SK-N-SH (cell line): ENCODE results near the gene MDK. TPM values are rescaled to one million over a fixed set of nuclear protein-coding genes. Genes with fewer than 3 reads are reported as not detected.

Experiments
- CTCF ChIA-PET: fragments of 300-600, 350-600 bp; formaldehyde crosslinking; extraction: SDS; loops from one replicate; lab custom pipeline; 2021; lab: Yijun Ruan, JAX
- POLR2A ChIA-PET: fragments of 350-600 bp; sonication (Branson Sonifier 250); formaldehyde crosslinking; extraction: SDS; loops from one replicate; lab custom pipeline; 2020; ENCODE audit warnings: antibody characterized with exemption, inconsistent platforms; lab: Yijun Ruan, JAX
- DNase-seq: peaks from one replicate; pipeline ENCODE4 v3.0.0; 2012
- H2AFZ ChIP-seq: fragments of 200-600 bp; sonication (generic); 2 replicates; pipeline ENCODE4 v1.8.1; 2016; ENCODE audit warnings: antibody characterized with exemption, mild to moderate bottlenecking, low read depth
- H3F3A ChIP-seq: fragments of 200-600 bp; sonication (generic); replicated peaks from 2 replicates; pipeline ENCODE3; 2016; ENCODE audit warnings: antibody characterized with exemption, mild to moderate bottlenecking; ENCODE audit not compliant: insufficient read depth
- H3K27ac ChIP-seq, 2 experiments: fragments of 200-500 bp in 1 of 2; fragments of 200-600 bp in 1 of 2; sonication (Bioruptor generic) in 1 of 2; sonication (generic), shearing (Covaris generic) in 1 of 2; 2 replicates each; pipeline versions ENCODE4 v1.5.1 to v1.6.1; 2014 to 2016; ENCODE audit warnings: low read depth in 2 of 2, inconsistent platforms in 1 of 2, low read length in 1 of 2, mild to moderate bottlenecking in 1 of 2, mixed read lengths in 1 of 2
- H3K27me3 ChIP-seq: fragments of 200-600 bp; sonication (generic), shearing (Covaris generic); 2 replicates; pipeline ENCODE4 v1.6.1; 2016; ENCODE audit warnings: mixed run types; ENCODE audit not compliant: insufficient read depth
- H3K36me3 ChIP-seq, 2 experiments: fragments of 200-500 bp in 1 of 2; fragments of 200-600 bp in 1 of 2; sonication (Bioruptor generic) in 1 of 2; sonication (generic) in 1 of 2; replicated peaks in 1 of 2; 2 replicates each; pipeline versions ENCODE3 to v1.5.1; 2014 to 2016; ENCODE audit warnings: low read length in 1 of 2, mild to moderate bottlenecking in 1 of 2; ENCODE audit not compliant: insufficient read depth in 2 of 2, control insufficient read depth in 1 of 2
- H3K4me1 ChIP-seq, 2 experiments: fragments of 200-500 bp in 1 of 2; fragments of 200-600 bp in 1 of 2; sonication (Bioruptor generic) in 1 of 2; sonication (generic), shearing (Covaris generic) in 1 of 2; 2 replicates each; pipeline versions ENCODE4 v1.5.1 to v1.6.1; 2014 to 2016; ENCODE audit warnings: low read depth in 1 of 2, low read length in 1 of 2, mixed run types in 1 of 2; ENCODE audit not compliant: insufficient read depth in 2 of 2, control insufficient read depth in 1 of 2
- H3K4me2 ChIP-seq: fragments of 200-600 bp; sonication (generic), shearing (Covaris generic); 2 replicates; pipeline ENCODE4 v1.6.1; 2017; ENCODE audit warnings: mixed run types
- H3K4me3 ChIP-seq, 2 experiments: fragments of 200-500 bp in 1 of 2; fragments of 200-600 bp in 1 of 2; sonication (Bioruptor generic) in 1 of 2; sonication (generic), shearing (Covaris generic) in 1 of 2; 2 replicates each; pipeline versions ENCODE4 v1.5.1 to v1.8.1; 2014 to 2016; ENCODE audit warnings: low read depth in 2 of 2, inconsistent platforms in 1 of 2, low read length in 1 of 2, mild to moderate bottlenecking in 1 of 2, mixed read lengths in 1 of 2, moderate library complexity in 1 of 2
- H3K79me2 ChIP-seq: fragments of 200-600 bp; sonication (generic); 2 replicates; pipeline ENCODE4 v1.8.1; 2017; ENCODE audit warnings: mild to moderate bottlenecking; ENCODE audit not compliant: insufficient read depth
- H3K9ac ChIP-seq: fragments of 200-600 bp; sonication (generic); 2 replicates; pipeline ENCODE4 v1.6.1; 2017; ENCODE audit warnings: mixed run types
- H3K9me2 ChIP-seq: fragments of 200-600 bp; sonication (generic); 2 replicates; pipeline ENCODE4 v1.6.1; 2017; ENCODE audit warnings: mixed run types
- H3K9me3 ChIP-seq: fragments of 200-600 bp; sonication (generic); 2 replicates; pipeline ENCODE4 v1.6.1; 2017; ENCODE audit warnings: mixed run types, mild to moderate bottlenecking, moderate library complexity
- H4K20me1 ChIP-seq: fragments of 200-600 bp; sonication (generic); 2 replicates; pipeline ENCODE4 v1.6.1; 2017; ENCODE audit warnings: mild to moderate bottlenecking, mixed run types; ENCODE audit not compliant: insufficient read depth
- CHD2 ChIP-seq: fragments of 150-350 bp; IDR thresholded peaks from 2 replicates; pipeline ENCODE4 v1.6.1; 2018; ENCODE audit warnings: low read length; ENCODE audit not compliant: partially characterized antibody
- FOSL2 ChIP-seq: IDR thresholded peaks from 2 replicates; pipeline ENCODE4 v1.4.0; 2012; ENCODE audit warnings: low read depth, mild to moderate bottlenecking, moderate library complexity, borderline replicate concordance
- FOXJ3 ChIP-seq: sonication (generic); formaldehyde crosslinking; IDR thresholded peaks from 2 replicates; pipeline ENCODE4 v1.5.1; 2020; ENCODE audit warnings: mild to moderate bottlenecking, missing genetic modification reagents
- GATA2 ChIP-seq: sonication (generic); formaldehyde crosslinking; IDR thresholded peaks from 2 replicates; pipeline ENCODE4 v1.5.0; 2020; ENCODE audit warnings: mild to moderate bottlenecking, missing genetic modification reagents
- IRF3 ChIP-seq: fragments of 150-350 bp; IDR thresholded peaks from 2 replicates; pipeline ENCODE4 v1.6.1; 2016; ENCODE audit warnings: mild to moderate bottlenecking, low read depth, low read length
- MAX ChIP-seq: IDR thresholded peaks from 2 replicates; pipeline ENCODE4 v1.4.0; 2012; ENCODE audit warnings: low read depth
- MXI1 ChIP-seq: IDR thresholded peaks from 2 replicates; pipeline ENCODE4 v1.6.1; 2012; ENCODE audit warnings: mild to moderate bottlenecking, low read depth, low read length, improper control_type of control experiment
- RAD21 ChIP-seq: IDR thresholded peaks from 2 replicates; pipeline ENCODE4 v1.6.1; 2012; ENCODE audit warnings: mild to moderate bottlenecking, low read length
- RCOR1 ChIP-seq: fragments of 150-350 bp; IDR thresholded peaks from 2 replicates; pipeline ENCODE4 v1.6.1; 2017; ENCODE audit warnings: antibody characterized with exemption, low read length
- RXRA ChIP-seq: IDR thresholded peaks from 2 replicates; pipeline ENCODE4 v1.4.0; 2012; ENCODE audit warnings: low read depth, mild to moderate bottlenecking, borderline replicate concordance
- SIN3A ChIP-seq: IDR thresholded peaks from 2 replicates; pipeline ENCODE4 v1.6.1; 2012; ENCODE audit warnings: low read depth, mild to moderate bottlenecking, low read length, moderate library complexity, borderline replicate concordance
- TAF1 ChIP-seq: IDR thresholded peaks from 2 replicates; pipeline ENCODE4 v1.6.1; 2012; ENCODE audit warnings: low read depth, mild to moderate bottlenecking, low read length, moderate library complexity, borderline replicate concordance
- TCF12 ChIP-seq: IDR thresholded peaks from 2 replicates; pipeline ENCODE4 v1.4.0; 2012
- TEAD4 ChIP-seq: IDR thresholded peaks from 2 replicates; pipeline ENCODE4 v1.4.0; 2012; ENCODE audit warnings: mild to moderate bottlenecking, borderline replicate concordance; ENCODE audit not compliant: insufficient read depth
- USF2 ChIP-seq: fragments of 150-350 bp; IDR thresholded peaks from 2 replicates; pipeline ENCODE4 v1.6.1; 2017; ENCODE audit warnings: antibody characterized with exemption, low read length, low read depth, borderline replicate concordance
- ZBTB33 ChIP-seq: IDR thresholded peaks from 2 replicates; pipeline ENCODE4 v1.4.0; 2012; ENCODE audit warnings: low read depth, borderline replicate concordance
- WGBS: methylation state at CpG from one replicate; pipeline ENCODE4 v1.1.6; 2017; ENCODE audit warnings: low lambda C conversion rate; 5-methylcytosine and 5-hydroxymethylcytosine counted together
- polyA plus RNA-seq, 3 experiments: library from polyadenylated mRNA; depleted of rRNA; stranded (reverse); fragments of >200 nt; gene quantifications; 2 replicates each; pipeline ENCODE4 v1.2.3, GENCODE V29; 2012

Gene MDK
- polyA plus RNA-seq, 1 of the 3 experiments (the other 2 are of a cell fraction): 2,395 TPM

GRCh38 chr11:46343520-46343919 is 37.9 kb upstream of the MDK start:
- Histone ChIP-seq H3K79me2 (peaks cover 10% of the 10 kb centered on the region; the same call in 1 of the 2 replicates), H4K20me1 (peaks cover 3% of the 10 kb centered on the region; the same call in 1 of the 2 replicates), H3K4me3 (no peak overlapping the region), H3K4me2 (no peak overlapping the region), H3K9me2 (no peaks in the 10 kb centered on the region), H3K36me3 (no peaks in the 10 kb centered on the region), H2AFZ (no peak overlapping the region), H3K9ac (no peak overlapping the region), H3K4me1 (peaks cover 14 to 20% of the 10 kb centered on the region in 2 experiments; a peak in 3 of 4 replicates), H3K27me3 (no peaks in the 10 kb centered on the region), H3K27ac (no peak overlapping the region), H3K9me3 (no peaks in the 10 kb centered on the region), H3F3A (no peaks in the 10 kb centered on the region)
- TF ChIP-seq FOSL2: no peak
- TF ChIP-seq CHD2: no peak
- TF ChIP-seq RCOR1: no peak
- no peak for TF ChIP-seq USF2
- TF ChIP-seq MXI1: no peak
- no peak for TF ChIP-seq MAX
- no peak for TF ChIP-seq TEAD4
- no peak for TF ChIP-seq RAD21
- no peak for TF ChIP-seq IRF3
- no peak for TF ChIP-seq RXRA
- 89% methylated on average over 3 of the region's 3 CpGs for whole genome bisulfite sequencing
- DNase-seq: no peak
- ChIA-PET CTCF (interaction anchor here (1.3 to 17.7 kb wide), 5 partner anchors 9 to 105 kb away, joined by 3 to 423 read pairs (median 11); no protein-coding TSS in a partner anchor), POLR2A (no interaction called here)

- H4K20me1 ChIP-seq: peaks cover 13% of the 10 kb centered on the region; the same call in 1 of the 2 replicates
- no peak overlapping the region for H3K27ac ChIP-seq
- H2AFZ ChIP-seq: no peak overlapping the region
- peaks cover 11 to 23% of the 10 kb centered on the region in 2 experiments; a peak in 3 of 4 replicates for H3K4me1 ChIP-seq
- H3K9me2 ChIP-seq: no peaks in the 10 kb centered on the region
- TF ChIP-seq TCF12: no peak
- TF ChIP-seq FOXJ3 (CRISPR knock-in tag): no peak
- TF ChIP-seq ZBTB33: no peak
- no peak for TF ChIP-seq SIN3A
- no peak for TF ChIP-seq TAF1
- no peak for TF ChIP-seq GATA2 (CRISPR knock-in tag)
- H3K79me2 ChIP-seq: peaks cover 26% of the 10 kb centered on the region
- no peak overlapping the region for H3K4me2 ChIP-seq
- no peaks in the 10 kb centered on the region for H3F3A ChIP-seq
- ChIA-PET CTCF (interaction anchor here (1.1 to 17.7 kb wide), 9 partner anchors 8 to 106 kb away, joined by 3 to 423 read pairs (median 8); no protein-coding TSS in a partner anchor), POLR2A (no interaction called here)
- H3K9ac ChIP-seq: no peak overlapping the region
- H3K36me3 ChIP-seq: no peaks in the 10 kb centered on the region
- H3K4me3 ChIP-seq: no peak overlapping the region
- WGBS: 91% methylated on average over 14 of the region's 20 CpGs
- DNase-seq: no peak
- H3K27me3 ChIP-seq: no peaks in the 10 kb centered on the region
- no peaks in the 10 kb centered on the region for H3K9me3 ChIP-seq
Measured at GRCh38 chr11:46345131-46345597, 36.3 kb upstream of the MDK start.
